H1 (cell line): ENCODE results near the gene MACC1. TPM values are rescaled to one million over a fixed set of nuclear protein-coding genes. Genes with fewer than 3 reads are reported as not detected.

Experiments used
- CTCF ChIA-PET: fragments of 300-600 bp; sonication (Branson Sonifier 250); formaldehyde crosslinking; loops from one replicate; lab custom pipeline; 2021; ENCODE audit not compliant: partially characterized antibody; lab: Charles Lee
- POLR2A ChIA-PET: fragments of 300-600 bp; sonication (Branson Sonifier 250); formaldehyde crosslinking; loops from one replicate; lab custom pipeline; 2021; ENCODE audit warnings: inconsistent platforms; ENCODE audit not compliant: partially characterized antibody; lab: Charles Lee
- DNase-seq, 2 experiments: peaks; one replicate each; pipeline versions ENCODE4 v3.0.0 to v3.0.0-alpha.2; 2010 to 2022; ENCODE audit warnings: low spot score in 2 of 2, low read depth in 1 of 2, mixed read lengths in 1 of 2
- FAIRE-seq: peaks from 2 replicates; lab custom pipeline; 2011; peaks lifted over from hg19 to GRCh38; lab: Jason Lieb, UNC
- H2AFZ ChIP-seq: 2 replicates; pipeline ENCODE4 v1.8.1; 2012; ENCODE audit warnings: low read length, inconsistent platforms
- H2AK5ac ChIP-seq: 2 replicates; pipeline ENCODE4 v1.6.1; 2013; ENCODE audit warnings: low read depth, low read length
- H2BK120ac ChIP-seq: replicated peaks from 2 replicates; pipeline ENCODE3; 2013; ENCODE audit warnings: low read depth, low read length, inconsistent platforms
- H2BK12ac ChIP-seq: 2 replicates; pipeline ENCODE4 v1.6.1; 2013; ENCODE audit warnings: low read depth, low read length
- H2BK15ac ChIP-seq: 2 replicates; pipeline ENCODE4 v1.6.1; 2013; ENCODE audit warnings: low read length
- H2BK20ac ChIP-seq: 2 replicates; pipeline ENCODE4 v1.6.1; 2013; ENCODE audit warnings: low read length
- H2BK5ac ChIP-seq: 2 replicates; pipeline ENCODE4 v1.6.1; 2013; ENCODE audit warnings: low read depth, low read length
- H3K14ac ChIP-seq: 2 replicates; pipeline ENCODE4 v1.6.1; 2013; ENCODE audit warnings: inconsistent platforms; ENCODE audit not compliant: insufficient read length
- H3K18ac ChIP-seq: 2 replicates; pipeline ENCODE4 v1.6.1; 2013; ENCODE audit warnings: low read length; ENCODE audit errors: extremely low read depth
- H3K23ac ChIP-seq: 2 replicates; pipeline ENCODE4 v1.6.1; 2013; ENCODE audit warnings: inconsistent platforms; ENCODE audit not compliant: insufficient read length
- H3K23me2 ChIP-seq: 2 replicates; pipeline ENCODE4 v1.6.1; 2013; ENCODE audit warnings: low read depth, low read length
- H3K27ac ChIP-seq: 2 replicates; pipeline ENCODE4 v1.6.1; 2011; ENCODE audit warnings: low read depth, low read length, inconsistent platforms
- H3K27me3 ChIP-seq, 4 experiments: replicated peaks in 1 of 4; 1 replicate in 1 of 4; 2 replicates in 3 of 4; pipeline versions ENCODE4 v1.6.1 to v1.8.1; 2011 to 2013; ENCODE audit warnings: low read length in 3 of 4, mild to moderate bottlenecking in 3 of 4, inconsistent platforms in 2 of 4, mixed read lengths in 2 of 4, moderate library complexity in 1 of 4; ENCODE audit not compliant: control insufficient read depth in 3 of 4, insufficient read depth in 3 of 4; ENCODE audit errors: extremely low read depth in 1 of 4
- H3K36me3 ChIP-seq, 4 experiments: 2 replicates each; pipeline versions ENCODE4 v1.6.1 to v1.8.1; 2011 to 2013; ENCODE audit warnings: mild to moderate bottlenecking in 4 of 4, low read length in 3 of 4, moderate library complexity in 2 of 4, control low read depth in 1 of 4, inconsistent platforms in 1 of 4; ENCODE audit not compliant: insufficient read depth in 4 of 4, control insufficient read depth in 2 of 4
- H3K4ac ChIP-seq: replicated peaks from 2 replicates; pipeline ENCODE3; 2013; ENCODE audit warnings: low read length, low read depth, mixed read lengths, inconsistent platforms; ENCODE audit not compliant: insufficient read length
- H3K4me1 ChIP-seq, 4 experiments: replicated peaks in 1 of 4; 1 replicate in 1 of 4; 2 replicates in 3 of 4; pipeline versions ENCODE4 v1.6.1 to v1.8.1; 2011 to 2013; ENCODE audit warnings: low read length in 3 of 4, inconsistent platforms in 2 of 4, mixed read lengths in 1 of 4; ENCODE audit not compliant: insufficient read depth in 4 of 4, control insufficient read depth in 3 of 4
- H3K4me2 ChIP-seq, 2 experiments: 2 replicates each; pipeline versions ENCODE4 v1.6.1 to v1.8.1; 2011 to 2013; ENCODE audit warnings: low read depth in 2 of 2, low read length in 2 of 2, control low read depth in 1 of 2, inconsistent platforms in 1 of 2, mild to moderate bottlenecking in 1 of 2; ENCODE audit not compliant: insufficient read depth in 1 of 2
- H3K4me3 ChIP-seq, 4 experiments: fragments of 200-600, 300-600 bp in 1 of 4; sonication (generic), shearing (Covaris generic), sonication (Bioruptor Twin) in 1 of 4; 2 replicates each; pipeline versions ENCODE4 v1.5.1 to v1.8.1; 2011 to 2016; ENCODE audit warnings: low read length in 4 of 4, low read depth in 3 of 4, control low read depth in 2 of 4, inconsistent platforms in 2 of 4, mild to moderate bottlenecking in 2 of 4, mixed read lengths in 1 of 4, moderate library complexity in 1 of 4; ENCODE audit not compliant: insufficient read depth in 2 of 4; ENCODE audit errors: extremely low read depth in 1 of 4
- H3K56ac ChIP-seq: replicated peaks from 2 replicates; pipeline ENCODE3; 2013; ENCODE audit warnings: low read depth, mild to moderate bottlenecking, mixed read lengths, low read length, inconsistent platforms; ENCODE audit not compliant: insufficient read length
- H3K79me1 ChIP-seq: 2 replicates; pipeline ENCODE4 v1.6.1; 2013; ENCODE audit warnings: low read depth, low read length, control low read depth
- H3K79me2 ChIP-seq, 2 experiments: 2 replicates each; pipeline versions ENCODE4 v1.6.1 to v1.8.1; 2012 to 2013; ENCODE audit warnings: low read length in 2 of 2, mild to moderate bottlenecking in 2 of 2, inconsistent platforms in 1 of 2; ENCODE audit not compliant: insufficient read depth in 2 of 2, control insufficient read depth in 1 of 2
- H3K9ac ChIP-seq, 4 experiments: replicated peaks in 1 of 4; 1 replicate in 1 of 4; 2 replicates in 3 of 4; pipeline versions ENCODE4 v1.6.1 to v1.8.1; 2011 to 2013; ENCODE audit warnings: low read depth in 3 of 4, low read length in 3 of 4, control low read depth in 2 of 4, mild to moderate bottlenecking in 2 of 4, moderate library complexity in 2 of 4, inconsistent platforms in 1 of 4; ENCODE audit errors: extremely low read depth in 1 of 4
- H3K9me3 ChIP-seq, 2 experiments: 2 replicates each; pipeline versions ENCODE4 v1.6.1 to v1.8.1; 2012 to 2013; ENCODE audit warnings: mild to moderate bottlenecking in 2 of 2, moderate library complexity in 2 of 2, control low read depth in 1 of 2, inconsistent platforms in 1 of 2, low read depth in 1 of 2, low read length in 1 of 2, mixed read lengths in 1 of 2; ENCODE audit not compliant: insufficient read depth in 2 of 2
- H4K20me1 ChIP-seq, 2 experiments: replicated peaks in 1 of 2; 2 replicates each; pipeline versions ENCODE3 to v1.8.1; 2011 to 2013; ENCODE audit warnings: inconsistent platforms in 2 of 2, low read length in 2 of 2, mild to moderate bottlenecking in 1 of 2; ENCODE audit not compliant: insufficient read depth in 2 of 2, control insufficient read depth in 1 of 2
- H4K5ac ChIP-seq: 2 replicates; pipeline ENCODE4 v1.6.1; 2013; ENCODE audit warnings: low read length, low read depth, mixed read lengths, inconsistent platforms; ENCODE audit not compliant: insufficient read length
- H4K8ac ChIP-seq: 2 replicates; pipeline ENCODE4 v1.8.0; 2013; ENCODE audit warnings: mild to moderate bottlenecking, moderate library complexity, low read length, inconsistent platforms; ENCODE audit not compliant: insufficient read depth; ENCODE audit errors: extremely low read depth
- H4K91ac ChIP-seq: replicated peaks from 2 replicates; pipeline ENCODE3; 2013; ENCODE audit warnings: low read length, mixed read lengths, inconsistent platforms; ENCODE audit not compliant: insufficient read length
- ASH2L ChIP-seq: fragments of 200-600, 300-600 bp; sonication (generic); IDR thresholded peaks from one replicate; pipeline ENCODE4 v1.7.1; 2017; ENCODE audit warnings: low read length
- CTBP2 ChIP-seq: IDR thresholded peaks from 2 replicates; pipeline ENCODE4 v1.7.0; 2011; ENCODE audit warnings: borderline replicate concordance, mild to moderate bottlenecking, moderate library complexity, mixed read lengths, low read length; ENCODE audit not compliant: insufficient read depth, insufficient read length
- FOSL1 ChIP-seq: IDR thresholded peaks from 2 replicates; pipeline ENCODE4 v1.6.1; 2011; ENCODE audit warnings: mild to moderate bottlenecking, low read depth, low read length, moderate library complexity; ENCODE audit not compliant: insufficient read depth
- HDAC2 ChIP-seq, 2 experiments: fragments of 300-600 bp in 1 of 2; sonication (generic) in 1 of 2; IDR thresholded peaks; 2 replicates each; pipeline ENCODE4 v1.6.1; 2011 to 2012; ENCODE audit warnings: low read depth in 2 of 2, low read length in 2 of 2, mild to moderate bottlenecking in 2 of 2, moderate library complexity in 2 of 2, borderline replicate concordance in 1 of 2, inconsistent platforms in 1 of 2
- HDAC6 ChIP-seq: IDR thresholded peaks from one replicate; pipeline ENCODE4 v1.7.1; 2012; ENCODE audit warnings: low read depth, mild to moderate bottlenecking, inconsistent platforms, low read length, moderate library complexity
- POLR2A ChIP-seq, 2 experiments: IDR thresholded peaks; 1 replicate in 1 of 2; 2 replicates in 1 of 2; pipeline ENCODE4 v1.6.1; 2011; ENCODE audit warnings: low read depth in 2 of 2, low read length in 2 of 2, mild to moderate bottlenecking in 2 of 2; ENCODE audit errors: control extremely low read depth in 1 of 2
- SAP30 ChIP-seq: fragments of 300-600 bp; sonication (generic); IDR thresholded peaks from 2 replicates; pipeline ENCODE4 v1.7.1; 2012; ENCODE audit warnings: low read length, moderate library complexity, mild to moderate bottlenecking, inconsistent platforms; ENCODE audit not compliant: insufficient read depth, insufficient replicate concordance
- SUZ12 ChIP-seq: fragments of 200-600 bp; sonication (generic); IDR thresholded peaks from 2 replicates; pipeline ENCODE4 v1.6.1; 2012; ENCODE audit warnings: mild to moderate bottlenecking, inconsistent platforms, low read length, moderate library complexity, mixed read lengths
- TBP ChIP-seq: IDR thresholded peaks from 2 replicates; pipeline ENCODE4 v1.6.1; 2011; ENCODE audit warnings: low read depth, low read length, improper control_type of control experiment
- TCF12 ChIP-seq: IDR thresholded peaks from 2 replicates; pipeline ENCODE4 v1.6.1; 2011; ENCODE audit warnings: low read depth, mild to moderate bottlenecking, low read length
- TEAD4 ChIP-seq: IDR thresholded peaks from 2 replicates; pipeline ENCODE4 v1.6.1; 2012; ENCODE audit warnings: low read depth, low read length, inconsistent platforms, mixed read lengths
- WGBS, 2 experiments: shearing (Covaris generic) in 1 of 2; methylation state at CpG; one replicate each; pipeline versions ENCODE4 v1.1.6 to v1.1.7; 2013 to 2015; ENCODE audit warnings: low lambda C conversion rate in 2 of 2, mixed read lengths in 2 of 2, inconsistent platforms in 1 of 2, low coverage in 1 of 2, missing lambda C conversion rate in 1 of 2; ENCODE audit not compliant: insufficient replicate concordance in 2 of 2, insufficient coverage in 1 of 2, insufficient read length in 1 of 2; ENCODE audit errors: extremely low coverage in 1 of 2, missing lambda C conversion rate in 1 of 2; 5-methylcytosine and 5-hydroxymethylcytosine counted together
- polyA plus RNA-seq, 7 experiments: library from polyadenylated mRNA; depleted of rRNA in 3 of 7; stranded (reverse) in 5 of 7; unstranded in 2 of 7; fragments of >200 nt in 5 of 7; fragments of 200-250 nt in 2 of 7; gene quantifications; 1 replicate in 5 of 7; 2 replicates in 1 of 7; 4 replicates in 1 of 7; pipeline versions ENCODE4 v1.2.1 to v1.2.3, GENCODE V29; 2011 to 2013; ENCODE audit warnings: missing spikeins in 2 of 7, mixed read lengths in 2 of 7
- total RNA-seq: library from RNA; stranded (reverse); fragmentation: NEBNext Ultra II Directional; extraction: Animal tissue kit (Norgen Biotek cat#: 25700); gene quantifications from 2 replicates; pipeline ENCODE4 v1.2.1, GENCODE V29; 2021
- TF ChIP-seq, protein P1 (sequence below): IDR thresholded peaks from 2 replicates; pipeline ENCODE4 v1.6.1; 2011; ENCODE audit warnings: low read length, improper control_type of control experiment
- TF ChIP-seq, protein P2 (sequence below): IDR thresholded peaks from 2 replicates; pipeline ENCODE4 v1.6.1; 2012; ENCODE audit warnings: inconsistent platforms

MACC1 gene
- total and polyA plus RNA-seq, 2 of the 8 experiments (the other 6 are each of a cell fraction or from before 2014, with no cell fraction given): 2.0 to 17.2 TPM

DNA sequence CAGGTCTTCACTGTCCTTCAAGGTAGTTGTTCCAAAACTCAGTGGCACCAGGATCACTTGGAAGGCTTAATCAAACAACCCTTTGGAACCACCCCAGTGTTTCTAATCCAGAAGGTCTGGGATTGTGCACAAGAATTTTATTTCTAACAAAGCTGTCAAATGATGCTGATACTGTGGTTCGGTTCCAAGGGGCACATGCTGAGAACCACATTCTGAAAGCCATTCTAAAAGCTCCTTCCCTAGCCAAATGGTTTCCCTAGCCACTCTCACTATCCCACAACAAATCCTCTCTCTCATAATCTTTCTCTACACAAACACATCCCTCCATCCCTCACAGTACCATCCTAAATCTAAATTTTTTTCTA, 52.1 kb downstream of the MACC1 start:
- ChIA-PET CTCF (interaction anchor here (1.2 to 1.4 kb wide), 3 partner anchors 8 to 183 kb away, joined by 3 read pairs; no protein-coding TSS in a partner anchor), POLR2A (no interaction called here)
- Histone ChIP-seq H3K14ac (no peak overlapping the region), H3K27me3 (no peaks in the 10 kb centered on the region), H3K79me2 (no peaks in the 10 kb centered on the region), H4K20me1 (no peaks in the 10 kb centered on the region), H2BK5ac (no peak overlapping the region), H3K23me2 (no peaks in the 10 kb centered on the region), H2AK5ac (no peak overlapping the region), H3K23ac (no peak overlapping the region), H3K4ac (no peak overlapping the region), H2AFZ (no peak overlapping the region), H4K8ac (no peak overlapping the region), H3K4me2 (no peak overlapping the region), H4K5ac (no peak overlapping the region), H3K36me3 (no peaks in the 10 kb centered on the region), H3K9ac (no peak overlapping the region), H3K79me1 (no peaks in the 10 kb centered on the region), H3K9me3 (no peaks in the 10 kb centered on the region), H3K18ac (no peak overlapping the region), H2BK20ac (no peak overlapping the region), H2BK120ac (no peak overlapping the region), H2BK15ac (no peak overlapping the region), H4K91ac (no peak overlapping the region), H3K27ac (no peak overlapping the region), H2BK12ac (no peak overlapping the region; the same call in 1 of the 2 replicates), H3K4me1 (peaks cover 0 to 5% (median under 1%) of the 10 kb centered on the region in 4 experiments; a peak in 2 of 7 replicates), H3K56ac (no peak overlapping the region), H3K4me3 (no peak overlapping the region)
- no peak for DNase-seq
- no peak for FAIRE-seq
- 75% methylated on average over 1 of the region's 1 CpG; no CpG with 5 or more reads in 1 of the 2 experiments for WGBS, 2 experiments
- no peak for TF ChIP-seq SUZ12
- TF ChIP-seq HDAC2 (IDR thresholded peaks at IDR 0.05; ENCODE audit: borderline replicate concordance in 1 of 2, low read depth in 2 of 2, low read length in 2 of 2): no peak
- TF ChIP-seq CTBP2: no peak
- TF ChIP-seq FOSL1: no peak
- TF ChIP-seq TCF12: no peak
- no peak for TF ChIP-seq SAP30
- TF ChIP-seq, protein P1, sequence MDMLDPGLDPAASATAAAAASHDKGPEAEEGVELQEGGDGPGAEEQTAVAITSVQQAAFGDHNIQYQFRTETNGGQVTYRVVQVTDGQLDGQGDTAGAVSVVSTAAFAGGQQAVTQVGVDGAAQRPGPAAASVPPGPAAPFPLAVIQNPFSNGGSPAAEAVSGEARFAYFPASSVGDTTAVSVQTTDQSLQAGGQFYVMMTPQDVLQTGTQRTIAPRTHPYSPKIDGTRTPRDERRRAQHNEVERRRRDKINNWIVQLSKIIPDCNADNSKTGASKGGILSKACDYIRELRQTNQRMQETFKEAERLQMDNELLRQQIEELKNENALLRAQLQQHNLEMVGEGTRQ: no peak
- no peak for TF ChIP-seq HDAC6
- no peak for TF ChIP-seq TEAD4
- no peak for TF ChIP-seq ASH2L
- TF ChIP-seq, protein P2, sequence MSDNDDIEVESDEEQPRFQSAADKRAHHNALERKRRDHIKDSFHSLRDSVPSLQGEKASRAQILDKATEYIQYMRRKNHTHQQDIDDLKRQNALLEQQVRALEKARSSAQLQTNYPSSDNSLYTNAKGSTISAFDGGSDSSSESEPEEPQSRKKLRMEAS: no peak
- TF ChIP-seq TBP: no peak
- TF ChIP-seq POLR2A (IDR thresholded peaks at IDR 0.05; ENCODE audit: control extremely low read depth in 1 of 2, low read depth in 2 of 2, low read length in 2 of 2): no peak
